ENCODE data around the gene TMC8.

Gene TMC8

DNA sequence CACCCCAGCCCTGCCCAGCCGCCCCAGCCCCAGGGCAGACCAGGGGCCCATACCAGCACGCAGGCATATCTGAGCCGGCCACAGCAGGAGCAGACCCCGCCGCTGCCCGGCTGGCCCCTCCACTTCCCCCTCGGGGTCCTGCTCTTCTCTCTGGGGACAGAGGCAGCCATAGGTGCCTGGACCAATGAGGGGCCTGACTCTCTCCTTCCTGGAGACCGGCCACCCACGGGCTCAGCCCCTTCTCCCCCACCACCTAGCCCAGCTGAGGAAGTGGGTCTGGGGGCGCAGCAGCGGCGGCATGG, 5.8 kb upstream of the TMC8 start:
- DNase-seq (ENCODE audit: low spot score), result no peak

DNA sequence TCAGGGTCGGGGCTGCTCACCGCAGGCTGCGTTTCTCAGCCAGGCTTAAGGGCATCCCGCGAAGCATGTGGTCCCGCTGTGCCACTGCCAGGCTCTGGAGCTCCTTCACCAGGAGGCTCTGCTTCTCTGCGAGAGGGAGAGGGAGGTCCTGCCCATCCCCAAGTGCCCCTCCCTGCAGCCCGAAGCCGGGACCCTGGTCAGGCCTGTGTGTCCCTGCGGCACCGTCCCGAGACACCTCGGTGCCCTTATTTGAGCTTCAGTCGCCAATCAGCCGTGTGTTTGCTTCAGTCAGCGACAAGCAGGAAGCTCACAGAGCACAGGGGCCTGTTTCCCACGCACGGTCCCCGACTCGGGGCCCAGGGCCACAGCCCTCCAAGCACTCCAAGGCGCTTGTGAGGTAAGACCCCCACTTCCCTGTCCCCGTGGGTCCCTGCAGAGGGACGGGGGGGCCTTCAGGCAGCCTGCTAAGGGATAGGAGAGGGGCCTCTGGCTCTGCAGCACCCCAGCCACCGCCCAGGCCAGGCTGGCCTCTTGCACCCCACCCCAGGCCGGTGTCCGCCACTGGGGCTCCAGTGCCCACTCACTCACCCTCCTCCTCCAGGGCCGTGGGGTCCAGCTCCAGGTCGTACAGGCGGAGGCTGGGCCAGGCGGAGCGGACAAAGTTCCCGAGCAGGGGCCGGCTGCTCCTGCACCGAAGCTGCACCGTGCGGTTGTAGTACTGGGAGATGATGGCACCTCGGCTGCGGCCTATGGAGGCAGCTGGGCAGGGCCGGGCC, 5.2 kb upstream of the TMC8 start:
- peak; percentile 51 for DNase-seq (ENCODE audit: low spot score)

DNA sequence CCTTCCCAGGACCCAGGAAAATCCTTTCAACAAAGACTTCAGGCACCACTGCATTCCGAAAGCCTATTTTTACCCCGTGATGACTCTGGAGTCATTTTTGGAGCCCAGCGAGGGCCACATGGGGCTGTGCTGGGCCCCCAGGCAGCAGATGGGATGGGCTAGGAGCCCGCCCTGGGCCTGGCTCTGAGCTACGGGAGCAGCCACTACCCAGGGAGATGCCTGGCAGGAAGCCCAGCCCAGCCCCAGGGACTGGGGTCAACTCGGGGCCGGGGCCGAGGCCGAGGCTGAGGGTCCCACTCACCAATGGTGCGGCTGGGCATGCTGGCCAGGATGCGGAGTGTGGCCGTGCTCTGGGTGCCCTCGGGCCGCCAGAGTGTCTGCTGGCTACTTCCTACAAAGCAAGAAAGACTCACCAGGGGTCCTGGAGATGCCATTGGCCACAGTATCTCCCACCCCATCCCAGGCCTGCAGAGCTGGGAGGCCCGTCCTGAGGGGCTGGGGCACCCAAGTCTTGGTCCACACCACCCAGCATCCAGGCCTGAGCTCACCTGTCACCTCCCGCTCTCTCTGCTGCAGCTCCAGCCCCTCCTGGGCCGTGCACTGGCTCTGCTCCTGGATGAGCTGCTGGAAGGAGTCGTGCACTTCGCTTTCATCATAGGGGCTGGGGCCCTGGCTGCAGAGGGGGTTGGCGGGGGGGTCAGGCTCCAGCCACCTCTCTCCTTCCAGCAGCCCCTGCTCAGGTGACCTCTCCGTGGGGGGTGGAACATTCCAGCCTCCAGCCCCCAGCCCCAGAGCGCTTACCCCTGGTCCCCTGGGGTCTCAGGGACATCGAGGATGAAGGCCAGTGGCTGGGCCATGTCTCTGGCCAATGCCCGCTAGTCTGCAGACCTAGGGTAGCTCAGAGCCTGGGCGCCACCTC, 4.3 kb upstream of the TMC8 start:
- DNase-seq (ENCODE audit: low spot score), result no peak

DNA sequence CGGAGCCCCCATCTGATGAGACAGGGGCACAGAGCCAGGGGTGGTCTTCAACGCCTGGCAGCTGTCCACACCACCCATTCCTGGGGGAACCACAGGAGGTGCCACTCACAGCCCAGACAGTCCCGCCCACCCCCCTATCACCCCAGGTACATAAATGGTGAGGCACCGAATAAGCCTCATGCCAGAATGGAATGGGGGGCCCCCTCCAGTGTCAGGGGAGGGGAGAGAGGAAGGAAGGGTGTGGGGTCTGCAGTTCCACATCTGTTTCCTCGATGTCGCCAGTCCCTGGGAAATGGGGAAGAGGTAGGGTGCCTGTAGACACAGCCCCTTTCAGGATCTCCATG, 3.7 kb upstream of the TMC8 start:
- no peak for DNase-seq (ENCODE audit: low spot score)

DNA sequence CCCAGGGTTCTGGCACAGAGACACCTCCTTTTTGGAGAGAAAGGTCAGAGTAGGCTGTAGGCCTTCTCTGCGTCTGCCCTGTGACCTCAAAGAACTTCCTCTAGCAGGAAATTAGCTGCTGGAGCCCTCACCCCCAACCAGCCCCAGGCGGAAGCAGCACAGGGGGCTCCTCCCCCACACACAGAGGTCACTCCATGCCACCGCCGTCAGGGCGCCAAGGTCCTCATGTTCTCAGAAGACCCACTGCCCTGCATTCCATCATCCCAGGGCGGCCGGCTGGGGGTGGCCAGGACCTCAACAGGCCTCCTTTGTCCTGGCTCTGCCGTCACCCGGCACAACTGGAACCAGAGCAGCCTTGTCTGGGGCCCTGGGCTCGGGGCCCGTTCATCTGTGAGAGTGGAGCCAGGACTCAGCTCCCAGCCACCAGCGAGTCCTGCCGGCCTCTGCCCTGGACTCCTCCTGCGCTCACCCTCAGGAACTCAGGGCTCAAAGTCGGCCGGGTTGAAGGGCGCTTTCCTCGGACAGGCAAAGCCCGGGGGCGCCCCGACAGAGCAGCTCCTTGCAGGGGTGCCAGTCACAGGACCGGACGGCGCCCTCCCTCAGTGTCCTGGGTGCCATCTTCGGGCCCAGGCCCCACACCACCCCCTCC, 3.2 kb upstream of the TMC8 start:
- peak; percentile 80 for DNase-seq (ENCODE audit: low spot score)

DNA sequence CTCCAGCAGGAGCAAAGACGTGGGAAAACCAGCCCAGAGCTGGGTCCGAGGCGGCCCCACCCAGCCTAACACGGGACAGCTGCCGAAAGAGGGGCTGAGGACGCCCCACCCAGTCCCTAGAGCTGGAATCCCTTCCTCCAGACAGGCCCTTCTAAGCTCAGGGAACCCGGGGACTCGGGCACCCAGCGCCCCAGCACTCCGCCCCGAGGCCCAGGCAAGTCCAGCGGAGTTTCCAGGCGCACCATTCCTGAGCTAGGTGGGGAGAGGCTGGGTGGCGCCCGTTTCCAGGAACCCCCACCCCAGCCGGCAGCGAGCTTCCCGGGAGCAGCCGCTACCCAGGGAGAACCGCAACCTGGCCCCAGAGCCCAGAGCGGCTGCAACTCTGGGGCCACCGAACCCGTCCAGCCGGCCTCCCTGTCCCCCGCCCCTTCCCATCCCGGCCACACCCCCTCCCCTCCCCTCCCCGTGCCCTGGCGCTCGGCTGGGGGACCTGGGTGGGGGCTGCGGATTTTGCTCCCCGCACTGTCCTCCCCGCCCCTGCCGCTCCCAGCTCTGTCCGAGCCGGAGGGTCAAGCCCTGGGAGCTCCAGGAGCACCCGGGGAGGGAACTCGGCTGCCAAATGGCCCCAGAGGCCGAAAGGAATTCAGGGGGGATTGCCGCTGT, 2.6 kb upstream of the TMC8 start:
- DNase-seq (ENCODE audit: low spot score), result peak; percentile 44

DNA sequence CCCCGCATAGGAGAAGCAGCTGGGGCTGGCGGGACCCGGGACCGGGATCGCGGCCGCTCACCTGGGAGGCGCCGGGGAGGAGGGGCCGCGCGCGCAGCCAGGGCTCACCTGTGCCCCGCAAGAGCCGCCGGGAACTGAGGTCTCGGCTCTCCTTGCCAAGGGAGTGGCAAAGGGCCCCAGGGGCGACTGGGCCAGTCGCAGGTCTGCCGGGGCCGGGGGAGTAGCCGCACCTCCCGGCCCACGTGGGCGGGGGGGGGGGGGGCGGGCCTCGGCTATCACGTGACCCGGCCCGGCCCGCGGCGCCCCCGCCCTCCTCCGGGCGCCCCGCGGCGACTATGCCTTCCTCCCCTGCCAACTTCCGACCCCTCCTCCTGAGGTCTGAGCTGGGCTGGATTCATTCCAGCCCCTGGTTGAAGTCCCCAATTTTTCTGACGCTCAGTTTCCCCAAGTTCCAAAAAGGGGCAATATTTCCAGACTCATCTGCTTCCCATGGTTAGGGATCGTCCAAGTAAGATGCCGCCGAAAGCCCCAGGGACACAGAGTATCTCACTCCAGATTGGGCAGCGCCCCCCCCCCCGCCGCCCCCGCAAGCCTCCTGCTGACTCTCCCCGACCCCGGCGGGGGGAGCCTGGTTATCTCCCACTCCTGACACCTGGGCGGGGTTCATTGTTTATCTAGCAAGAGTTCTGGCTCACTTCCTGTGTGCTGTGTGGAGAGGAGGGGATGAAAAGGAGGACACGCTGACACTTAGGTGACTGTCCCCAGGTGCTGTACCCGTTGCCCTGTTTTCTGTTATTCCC, 1.8 kb upstream of the TMC8 start, which contains the start of gene TMC6:
Gene TMC6, minus strand, starts transcription at position 205 of the 800 bp plus-strand sequence. CDS start 1,923 bp downstream, outside the sequence.
- peak; percentile 81 for DNase-seq (ENCODE audit: low spot score)

DNA sequence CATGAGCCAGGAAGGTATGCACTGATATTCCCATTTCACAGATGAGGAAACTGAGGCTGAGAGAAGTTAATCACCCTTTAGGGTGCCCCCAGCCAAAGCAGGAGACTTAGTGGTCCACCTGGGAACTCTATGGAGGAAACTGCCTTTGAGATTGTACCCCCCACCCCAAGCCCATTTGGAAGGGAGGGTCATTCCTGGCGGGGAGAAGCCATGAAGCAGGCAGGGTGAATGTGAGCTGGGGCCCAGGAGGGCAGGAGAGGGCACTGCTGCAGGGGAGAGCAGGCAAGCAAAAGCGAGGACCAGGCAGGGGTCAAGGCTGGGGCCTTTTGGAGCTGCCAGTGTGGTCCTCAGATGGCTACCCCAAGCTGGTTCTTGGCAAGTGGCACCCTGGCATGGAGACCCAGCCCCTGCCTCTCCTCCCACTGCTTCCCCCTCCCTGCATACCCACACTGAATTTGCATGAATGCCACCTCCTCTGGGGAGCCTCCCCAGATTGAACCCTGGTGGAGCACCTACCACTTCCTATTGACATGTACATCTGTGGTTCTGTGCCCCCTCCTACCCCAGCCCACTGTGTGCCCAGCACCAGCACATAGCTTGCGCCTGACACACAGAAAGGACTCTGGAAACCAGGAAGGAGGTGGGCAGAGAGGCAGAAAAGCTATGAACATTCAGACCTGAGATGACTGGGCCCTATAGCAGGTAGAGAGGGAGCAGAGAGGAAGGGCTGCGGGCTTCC, 1.1 kb upstream of the TMC8 start:
- DNase-seq (ENCODE audit: low spot score), result peak; percentile 58

DNA sequence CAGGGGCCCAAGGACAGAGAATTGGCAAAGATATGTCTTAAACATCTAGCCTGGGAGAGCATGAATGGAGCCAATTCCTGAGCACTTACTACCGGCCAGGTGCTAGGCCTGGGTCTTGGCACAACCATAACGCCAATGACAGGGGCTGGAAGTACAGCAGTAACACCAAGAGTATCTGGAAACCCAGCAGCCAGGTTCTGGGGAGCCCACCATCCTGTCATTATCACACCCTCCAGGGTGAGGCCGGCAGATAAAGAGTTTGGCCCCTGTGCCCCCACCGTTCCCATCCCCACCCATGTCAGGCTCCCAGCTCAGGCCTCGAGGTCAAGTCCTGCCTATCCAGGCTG, 508 bp upstream of the TMC8 start:
- DNase-seq (ENCODE audit: low spot score), result no peak

DNA sequence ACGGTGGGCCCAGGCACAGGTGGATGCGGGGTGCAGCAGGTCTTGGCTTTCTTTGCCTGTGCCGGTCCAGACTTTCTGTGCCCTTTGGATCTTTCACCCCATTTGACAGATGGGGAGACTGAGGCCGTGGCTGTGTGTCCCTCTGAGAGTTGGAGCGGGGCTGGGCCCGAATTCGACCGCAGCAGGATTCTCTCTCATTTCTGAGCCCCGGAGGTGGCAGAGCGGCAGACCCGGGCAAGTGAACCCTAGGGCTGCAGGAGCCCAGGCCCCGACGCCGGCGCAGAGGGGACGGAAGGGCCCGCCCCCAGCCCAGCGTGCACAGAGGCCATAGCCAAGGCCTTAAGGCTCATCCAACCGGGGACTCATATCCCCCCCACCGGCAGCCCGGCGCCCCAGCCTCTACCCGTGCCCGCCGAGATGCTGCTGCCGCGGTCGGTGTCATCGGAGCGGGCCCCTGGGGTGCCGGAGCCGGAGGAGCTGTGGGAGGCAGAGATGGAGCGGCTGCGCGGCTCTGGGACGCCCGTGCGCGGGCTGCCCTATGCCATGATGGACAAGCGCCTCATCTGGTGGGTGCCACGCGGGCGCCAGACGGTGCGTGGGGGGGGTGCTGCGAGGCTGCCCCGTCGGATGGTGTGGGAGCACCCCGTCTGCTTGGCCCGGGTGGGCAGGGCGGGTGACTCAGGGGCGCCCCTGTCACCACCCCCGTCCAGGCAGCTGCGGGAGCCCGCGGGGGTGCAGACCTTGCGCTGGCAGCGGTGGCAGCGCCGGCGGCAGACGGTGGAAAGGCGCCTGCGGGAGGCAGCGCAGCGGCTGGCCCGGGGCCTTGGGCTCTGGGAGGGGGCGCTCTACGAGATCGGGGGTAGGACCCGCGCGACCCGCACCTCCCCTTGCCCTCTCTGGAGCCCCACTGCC, 857 bp downstream of the TMC8 start:
- peak; percentile 64 for DNase-seq (ENCODE audit: low spot score)

DNA sequence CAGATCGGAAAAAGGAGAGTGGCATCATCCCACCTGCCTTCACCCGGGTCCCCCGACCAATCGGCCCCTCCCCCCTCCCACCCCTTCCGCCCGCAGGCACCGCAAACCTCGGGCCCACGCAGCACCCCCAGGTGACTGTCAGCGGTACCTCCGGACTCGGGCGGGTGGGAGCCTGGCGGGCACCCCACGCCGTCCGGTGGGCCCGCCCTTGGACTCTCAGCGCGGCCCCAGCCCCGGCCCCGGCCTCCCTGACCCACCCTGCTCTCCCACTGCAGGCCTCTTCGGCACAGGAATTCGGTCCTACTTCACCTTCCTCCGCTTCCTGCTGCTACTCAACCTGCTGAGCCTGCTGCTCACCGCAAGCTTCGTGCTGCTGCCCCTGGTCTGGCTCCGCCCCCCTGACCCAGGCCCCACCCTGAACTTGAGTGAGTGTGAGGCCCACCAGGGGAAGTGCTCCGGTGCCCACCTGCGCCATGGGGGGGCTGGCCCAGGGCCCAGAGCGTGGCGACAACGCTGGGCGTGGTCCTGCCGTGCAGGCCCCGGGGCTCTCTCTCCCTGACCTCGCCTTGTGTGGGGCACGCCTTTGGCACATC, 1.6 kb downstream of the TMC8 start:
- DNase-seq (ENCODE audit: low spot score), result peak; percentile 90

DNA sequence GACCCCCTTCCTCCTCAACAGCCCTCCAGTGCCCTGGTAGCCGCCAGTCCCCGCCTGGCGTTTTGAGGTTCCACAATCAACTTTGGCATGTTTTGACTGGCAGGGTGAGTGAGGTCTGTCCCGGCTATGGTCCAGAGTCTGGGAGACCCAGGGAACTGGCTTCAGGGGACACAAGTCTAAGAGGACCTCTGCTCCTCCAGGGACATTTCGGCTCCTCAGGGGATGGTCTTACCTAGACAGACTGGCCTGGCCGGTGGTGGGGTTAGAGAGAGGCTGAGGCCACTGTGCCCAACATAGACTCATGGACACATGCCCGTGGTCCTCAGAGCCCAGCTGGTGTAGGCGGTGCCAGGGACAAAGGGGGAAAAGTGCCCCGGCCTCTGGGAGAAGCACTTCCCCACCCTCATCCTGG, 2.2 kb downstream of the TMC8 start:
- no peak for DNase-seq (ENCODE audit: low spot score)

DNA sequence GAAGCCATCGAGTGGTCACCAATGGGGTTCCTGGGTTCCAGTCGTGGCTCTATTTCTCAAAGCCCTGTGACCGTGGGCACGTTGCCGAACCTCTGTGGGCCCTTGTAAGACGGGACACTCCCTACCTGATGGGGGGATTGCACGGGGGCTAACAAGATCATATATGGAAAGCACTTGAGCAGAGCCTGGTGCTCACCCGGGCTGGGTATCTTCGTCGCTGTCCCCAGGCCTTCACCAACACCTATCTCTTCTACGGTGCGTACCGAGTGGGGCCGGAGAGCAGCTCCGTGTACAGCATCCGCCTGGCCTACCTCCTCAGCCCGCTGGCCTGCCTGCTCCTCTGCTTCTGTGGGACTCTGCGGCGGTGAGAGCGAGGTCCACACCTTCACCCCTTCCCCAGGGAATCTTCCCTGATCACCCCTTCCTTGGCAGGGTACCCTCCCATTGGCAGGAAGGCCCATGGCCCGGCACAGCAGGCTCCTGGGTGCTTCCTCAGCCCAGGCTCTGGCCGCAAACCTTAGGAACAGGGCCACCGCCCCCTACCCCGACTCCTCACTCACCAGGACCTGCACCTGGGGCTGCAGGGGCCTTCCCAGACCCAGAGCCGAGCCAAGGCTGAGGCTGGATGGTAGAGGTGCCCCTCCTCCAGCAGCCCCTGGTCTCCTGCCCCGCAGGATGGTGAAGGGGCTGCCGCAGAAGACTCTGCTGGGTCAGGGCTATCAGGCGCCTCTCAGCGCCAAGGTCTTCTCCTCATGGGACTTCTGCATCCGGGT, 2.8 kb downstream of the TMC8 start:
- no peak for DNase-seq (ENCODE audit: low spot score)

DNA sequence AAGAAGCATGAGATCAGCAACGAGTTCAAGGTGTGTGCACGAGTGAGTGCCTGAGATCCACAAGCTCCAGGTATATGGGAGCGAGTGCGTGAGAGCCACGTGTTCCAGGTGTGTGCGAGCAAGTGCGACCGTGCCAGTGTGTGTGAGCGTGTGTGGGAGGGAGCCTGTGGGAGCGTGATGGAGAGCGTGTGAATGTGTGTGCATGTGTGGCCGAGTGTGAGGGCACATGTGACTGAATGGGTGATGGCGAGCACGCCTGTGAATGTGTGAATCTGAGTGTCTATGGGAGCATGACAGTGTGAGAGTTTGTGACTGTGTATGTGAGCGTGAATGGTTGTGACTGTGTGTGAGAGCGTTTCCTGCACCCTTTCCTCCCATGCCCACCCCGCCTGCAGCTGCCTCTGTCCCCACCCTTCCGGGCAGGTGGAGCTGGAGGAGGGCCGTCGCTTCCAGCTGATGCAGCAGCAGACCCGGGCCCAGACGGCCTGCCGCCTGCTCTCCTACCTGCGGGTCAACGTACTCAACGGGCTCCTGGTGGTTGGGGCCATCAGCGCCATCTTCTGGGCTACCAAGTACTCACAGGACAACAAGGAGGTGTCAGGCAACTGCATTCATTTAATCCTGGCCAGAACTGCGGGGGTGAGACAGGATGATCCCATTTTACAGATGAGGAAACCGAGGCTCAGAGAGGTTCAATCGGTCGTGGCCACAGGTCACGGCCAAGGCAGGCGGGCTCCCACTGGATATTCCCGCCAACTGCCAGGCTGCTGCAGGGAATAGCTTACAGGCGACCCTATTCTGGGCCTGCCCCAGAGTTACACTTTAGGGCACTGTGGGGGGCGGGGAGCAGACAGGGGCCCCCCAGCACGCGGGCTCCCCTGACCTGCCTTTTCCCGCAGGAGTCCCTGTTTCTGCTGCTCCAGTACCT, 3.7 kb downstream of the TMC8 start:
- peak; percentile 90 for DNase-seq (ENCODE audit: low spot score)

DNA sequence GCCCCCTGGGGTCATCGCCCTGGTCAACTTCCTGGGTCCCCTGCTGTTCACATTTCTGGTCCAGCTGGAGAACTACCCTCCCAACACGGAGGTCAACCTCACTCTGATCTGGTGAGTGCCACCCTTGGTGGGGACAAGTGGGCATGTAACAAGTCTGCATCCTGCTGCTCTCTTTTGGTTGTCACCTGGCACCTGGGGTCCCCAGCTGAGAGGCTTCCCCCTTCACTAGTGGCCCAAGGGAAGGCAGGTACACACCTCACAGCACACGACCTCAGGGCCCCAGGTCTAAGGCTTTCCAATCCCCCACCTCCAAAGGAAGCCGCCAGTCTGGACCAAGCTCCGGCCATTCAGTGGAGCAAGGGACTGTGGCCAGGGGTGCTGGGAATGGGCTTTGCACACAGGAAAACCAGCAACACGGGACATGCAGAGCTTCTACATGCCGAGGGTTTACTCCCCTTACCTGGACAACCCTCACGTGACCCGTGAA, 4.4 kb downstream of the TMC8 start:
- DNase-seq (ENCODE audit: low spot score), result no peak

DNA sequence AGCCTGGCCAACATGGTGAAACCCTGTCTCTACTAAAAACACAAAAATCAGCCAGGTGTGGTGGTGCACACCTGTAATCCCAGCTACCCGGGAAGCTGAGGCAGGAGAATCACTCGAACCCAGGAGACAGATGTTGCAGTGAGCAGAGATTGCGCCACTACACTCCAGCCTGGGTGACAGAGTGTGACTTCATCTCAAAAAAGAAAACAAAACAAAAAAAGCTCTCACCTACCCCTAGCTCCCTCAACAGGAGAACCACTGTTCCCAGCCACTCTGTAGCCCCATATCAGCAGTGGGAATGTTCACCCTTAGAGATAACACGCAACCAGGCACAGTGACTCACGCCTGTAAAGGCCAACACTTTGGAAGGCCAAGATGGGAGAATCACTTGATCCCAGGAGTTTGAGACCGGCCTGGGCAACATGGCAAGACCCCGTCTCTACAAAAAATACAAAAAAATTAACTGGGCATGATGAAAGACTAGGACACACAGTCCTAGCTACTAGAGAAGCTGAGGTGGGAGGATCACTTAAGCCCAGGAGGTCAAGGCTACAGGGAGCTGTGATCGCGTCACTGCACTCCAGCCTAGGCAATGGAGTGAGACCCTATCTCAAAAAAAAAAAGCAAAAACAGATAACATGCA, 5.4 kb downstream of the TMC8 start:
- DNase-seq (ENCODE audit: low spot score), result no peak
